ENCODE results near the gene CILP. TPM values are rescaled to one million over a fixed set of nuclear protein-coding genes. Genes with fewer than 3 reads are reported as not detected.

CILP gene
- total RNA-seq, 1 experiment from 2014 or later: 0.04 TPM

- Histone ChIP-seq H3K4ac (ENCODE audit: low read depth, low read length) (no peak overlapping the region), H3K79me2 (ENCODE audit: insufficient read depth, low read length) (no peaks in the 10 kb centered on the region), H3K14ac (ENCODE audit: insufficient read depth, low read length) (no peak overlapping the region), H3K56ac (ENCODE audit: insufficient read length, low read depth, low read length) (no peak overlapping the region), H4K20me1 (ENCODE audit: control insufficient read depth, insufficient read depth, insufficient read length) (no peaks in the 10 kb centered on the region), H3K9me3 (ENCODE audit: control insufficient read depth, low read depth, low read length) (no peaks in the 10 kb centered on the region), H4K8ac (replicated peaks; ENCODE audit: insufficient read length, low read depth, low read length) (no peak overlapping the region), H3K9ac (ENCODE audit: extremely low read depth, insufficient read length, low read length) (no peak overlapping the region), H3T11ph (ENCODE audit: low read length) (no peak overlapping the region), H2AFZ (ENCODE audit: low read length) (no peak overlapping the region), H3K4me1 (ENCODE audit: insufficient read depth, low read length) (no peaks in the 10 kb centered on the region; the same call in 1 of the 2 replicates), H3K27me3 (ENCODE audit: insufficient read depth, low read length) (no peaks in the 10 kb centered on the region), H2BK120ac (ENCODE audit: low read depth, low read length, poor library complexity, severe bottlenecking) (no peak overlapping the region), H3K4me2 (ENCODE audit: insufficient read depth, insufficient read length, low read length) (no peak overlapping the region), H3K27ac (ENCODE audit: insufficient read length, low read depth, low read length) (no peak overlapping the region), H2BK5ac (ENCODE audit: insufficient read length, low read length) (no peak overlapping the region), H4K5ac (ENCODE audit: insufficient read length, low read depth, low read length) (no peak overlapping the region), H4K91ac (ENCODE audit: insufficient read length, low read depth, low read length) (no peak overlapping the region), H3K18ac (ENCODE audit: insufficient read length, low read depth, low read length) (no peak overlapping the region), H2BK20ac (ENCODE audit: low read depth, low read length, poor library complexity, severe bottlenecking) (no peak overlapping the region), H3K23ac (ENCODE audit: insufficient read length, low read depth, low read length) (no peak overlapping the region), H2BK12ac (ENCODE audit: insufficient read length, low read depth, low read length) (no peak overlapping the region), H2BK15ac (ENCODE audit: low read depth, low read length) (no peak overlapping the region), H2AK5ac (ENCODE audit: insufficient read length, low read length) (no peak overlapping the region), H3K79me1 (ENCODE audit: insufficient read depth, low read depth, low read length, poor library complexity, severe bottlenecking) (no peaks in the 10 kb centered on the region), H3K23me2 (ENCODE audit: insufficient read length, low read depth, low read length, poor library complexity, severe bottlenecking) (no peaks in the 10 kb centered on the region)
- Mint-ChIP-seq H3K9me3 (no peaks in the 10 kb centered on the region), H3K36me3 (ENCODE audit: insufficient read depth in 1 of 3, low read depth in 3 of 3) (peaks cover 0 to 22% (median 17%) of the 10 kb centered on the region in 3 experiments; a peak in 5 of 7 replicates), H3K4me3 (no peak overlapping the region), H3K4me1 (peaks cover 15 to 16% of the 10 kb centered on the region in 2 experiments), H3K27me3 (ENCODE audit: low read depth) (no peaks in the 10 kb centered on the region), H3K27ac (no peak overlapping the region; a peak in 2 of 7 replicates)
- WGBS (ENCODE audit: extremely low coverage, insufficient read length, low lambda C conversion rate): no CpG with 5 or more reads among the region's 6 CpGs
- TF ChIP-seq, protein P1, sequence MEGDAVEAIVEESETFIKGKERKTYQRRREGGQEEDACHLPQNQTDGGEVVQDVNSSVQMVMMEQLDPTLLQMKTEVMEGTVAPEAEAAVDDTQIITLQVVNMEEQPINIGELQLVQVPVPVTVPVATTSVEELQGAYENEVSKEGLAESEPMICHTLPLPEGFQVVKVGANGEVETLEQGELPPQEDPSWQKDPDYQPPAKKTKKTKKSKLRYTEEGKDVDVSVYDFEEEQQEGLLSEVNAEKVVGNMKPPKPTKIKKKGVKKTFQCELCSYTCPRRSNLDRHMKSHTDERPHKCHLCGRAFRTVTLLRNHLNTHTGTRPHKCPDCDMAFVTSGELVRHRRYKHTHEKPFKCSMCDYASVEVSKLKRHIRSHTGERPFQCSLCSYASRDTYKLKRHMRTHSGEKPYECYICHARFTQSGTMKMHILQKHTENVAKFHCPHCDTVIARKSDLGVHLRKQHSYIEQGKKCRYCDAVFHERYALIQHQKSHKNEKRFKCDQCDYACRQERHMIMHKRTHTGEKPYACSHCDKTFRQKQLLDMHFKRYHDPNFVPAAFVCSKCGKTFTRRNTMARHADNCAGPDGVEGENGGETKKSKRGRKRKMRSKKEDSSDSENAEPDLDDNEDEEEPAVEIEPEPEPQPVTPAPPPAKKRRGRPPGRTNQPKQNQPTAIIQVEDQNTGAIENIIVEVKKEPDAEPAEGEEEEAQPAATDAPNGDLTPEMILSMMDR (conservative IDR thresholded peaks at IDR 0.05): no peak
- no peak for DNase-seq
Observed at GRCh38 chr15:65260968-65261367, 49.7 kb upstream of the CILP start.

All from H9 (cell line).